Frontal cortex (tissue), 4 donors: ENCODE measurements around the gene ORC4. TPM values are rescaled to one million over a fixed set of nuclear protein-coding genes. Genes with fewer than 3 reads are reported as not detected.

ENCODE experiments used
- DNase-seq, 2 donors: peaks; one replicate each; pipeline ENCODE4 v3.0.0; 2012; ENCODE audit warnings: low spot score in 2 of 2
- FAIRE-seq: peaks from 2 replicates; lab custom pipeline; 2012; peaks lifted over from hg19 to GRCh38; lab: Jason Lieb, UNC
- total RNA-seq: library from RNA; depleted of rRNA; stranded (reverse); fragments of >200 nt; gene quantifications from one replicate; pipeline ENCODE4 v1.2.3, GENCODE V29; 2014
- donor health status: control.
- donor health status: control.
- donor health status: control.

Gene ORC4
- total RNA-seq, result 74.6 TPM

DNA sequence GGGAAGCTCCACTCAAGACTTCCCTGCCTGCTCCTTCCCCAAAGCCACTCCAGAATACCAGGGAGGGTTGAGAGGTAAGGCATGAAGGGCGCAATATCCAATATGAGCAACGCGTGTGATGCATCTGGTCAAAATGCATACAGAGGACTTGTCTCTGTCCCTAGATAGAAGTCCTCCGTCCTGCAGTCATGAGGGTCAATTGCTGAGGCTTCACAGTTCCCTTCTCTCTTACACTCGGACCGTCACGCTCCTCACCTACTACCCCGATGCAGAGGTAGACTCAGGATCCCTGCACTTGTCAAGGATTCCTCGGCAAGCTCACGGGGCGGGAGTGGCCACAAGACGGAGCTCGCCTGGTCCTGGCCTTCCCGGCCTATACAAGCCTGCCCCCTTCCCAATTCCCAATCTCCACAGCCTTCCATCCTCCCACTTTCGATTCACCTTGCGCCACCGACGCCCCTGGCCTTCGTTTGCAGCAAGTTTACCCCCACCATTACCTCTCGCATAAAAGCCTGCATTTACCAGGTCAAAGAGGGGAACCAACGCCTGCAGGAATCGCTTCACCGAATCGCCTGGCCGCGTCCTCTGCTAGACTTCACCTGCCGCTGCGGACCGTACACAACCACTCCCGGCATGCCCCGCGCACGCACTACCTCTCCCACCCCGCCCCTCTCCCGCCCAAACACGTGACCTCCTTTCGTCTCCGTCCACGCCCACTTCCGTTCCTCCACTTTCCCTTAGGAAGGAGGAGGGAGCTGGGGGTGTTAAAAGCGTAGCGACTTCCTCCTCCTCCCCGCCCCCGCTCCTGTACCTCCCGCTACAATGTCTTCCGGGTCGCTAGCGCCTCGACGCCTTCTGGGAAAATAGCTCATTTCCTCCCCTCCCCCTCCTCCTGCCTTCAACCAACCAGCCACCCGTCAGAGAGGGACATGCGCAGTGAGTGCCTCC lies at the start of gene ORC4:
Gene ORC4, minus strand, starts transcription at position 627 of the 948 bp plus-strand sequence. CDS start 44,779 bp downstream, outside the sequence.
- FAIRE-seq, result no peak

DNA sequence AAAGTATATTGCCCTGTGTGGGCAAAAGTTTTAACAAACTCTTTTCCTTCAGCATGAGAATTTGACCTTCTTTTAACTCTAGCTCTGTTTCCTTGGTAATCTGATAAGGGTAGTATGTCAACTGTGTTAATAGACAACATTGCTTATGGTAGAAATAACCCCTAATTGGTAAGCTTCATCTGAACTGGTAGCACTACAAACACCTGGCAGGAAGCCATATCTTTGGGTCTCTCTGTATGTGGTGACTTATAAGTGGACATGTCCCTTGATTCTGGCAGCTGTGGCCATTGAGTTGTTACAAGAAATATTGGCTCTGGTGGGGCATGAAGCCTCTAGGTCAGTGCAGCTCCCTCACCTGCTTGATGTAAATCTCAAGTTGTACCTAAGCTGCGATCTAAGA lies 47.3 kb upstream of the ORC4 start:
- no peak for FAIRE-seq

More for the DNA sequence above, at the start of gene ORC4:
- peak; percentile 62 to 83 for DNase-seq

GRCh38 chr2:148065936-148066335 lies 45.4 kb upstream of the ORC4 start:
- FAIRE-seq (no peak), DNase-seq (no peak)

More for the DNA sequence above, 47.3 kb upstream of the ORC4 start:
- DNase-seq, result no peak

DNA sequence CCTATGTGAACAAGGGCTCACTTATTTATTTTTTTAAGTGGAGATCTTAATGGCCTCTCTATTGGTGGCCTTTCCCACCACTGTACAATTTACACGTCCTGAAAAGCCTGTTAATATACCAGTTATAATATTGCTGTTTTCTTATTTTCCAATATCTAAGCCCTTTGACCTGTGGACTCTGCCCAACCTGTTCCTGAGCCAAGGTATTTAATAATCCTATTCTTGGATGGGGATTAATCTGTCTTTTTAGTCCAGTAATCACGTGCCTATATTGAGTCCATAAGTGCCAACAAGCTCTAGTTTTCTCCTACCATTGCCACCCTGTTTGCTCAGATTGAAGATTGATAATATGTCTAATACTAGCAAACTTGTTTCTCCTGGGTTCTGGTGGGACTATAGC lies 43.1 kb upstream of the ORC4 start:
- FAIRE-seq (no peak), DNase-seq (no peak)

DNA sequence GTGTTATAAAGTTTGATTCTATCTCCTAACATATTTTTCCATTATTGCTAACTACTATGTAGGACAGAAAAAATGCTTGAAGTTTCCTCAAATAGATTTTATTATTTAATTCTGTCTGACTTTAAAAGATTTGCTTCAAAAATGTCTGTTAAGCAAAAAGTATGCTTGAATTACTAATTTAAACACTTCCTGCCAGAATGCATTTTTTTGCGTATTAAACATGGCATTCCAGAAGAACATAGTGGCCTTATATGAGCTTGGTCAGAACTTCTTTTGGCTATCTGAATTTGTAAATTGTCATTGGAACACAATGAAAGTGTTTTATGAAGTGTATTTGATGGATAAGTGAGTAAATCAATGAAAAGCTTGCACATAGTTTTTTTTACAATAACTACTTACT lies 38.1 kb upstream of the ORC4 start:
- DNase-seq (no peak), FAIRE-seq (no peak)

DNA sequence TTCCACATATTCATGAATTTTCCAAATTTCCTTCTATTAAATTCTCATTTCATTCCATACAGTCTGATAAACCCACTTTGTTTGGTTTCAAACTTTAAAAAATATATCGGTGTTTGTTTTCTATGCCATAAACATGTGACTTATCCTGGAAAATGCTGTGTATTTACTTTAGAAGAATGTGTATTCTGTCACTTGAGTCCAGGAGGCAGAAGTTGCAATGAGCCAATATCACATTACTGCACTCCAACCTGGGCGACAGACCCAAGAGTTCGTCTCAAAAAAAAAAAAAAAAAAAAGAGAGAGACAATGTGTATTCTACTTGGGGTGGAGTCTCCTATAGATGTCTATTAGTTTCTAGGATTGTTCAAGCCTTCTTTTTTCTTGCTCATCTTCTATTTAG lies 32.1 kb upstream of the ORC4 start:
- FAIRE-seq, result no peak
- no peak for DNase-seq

DNA sequence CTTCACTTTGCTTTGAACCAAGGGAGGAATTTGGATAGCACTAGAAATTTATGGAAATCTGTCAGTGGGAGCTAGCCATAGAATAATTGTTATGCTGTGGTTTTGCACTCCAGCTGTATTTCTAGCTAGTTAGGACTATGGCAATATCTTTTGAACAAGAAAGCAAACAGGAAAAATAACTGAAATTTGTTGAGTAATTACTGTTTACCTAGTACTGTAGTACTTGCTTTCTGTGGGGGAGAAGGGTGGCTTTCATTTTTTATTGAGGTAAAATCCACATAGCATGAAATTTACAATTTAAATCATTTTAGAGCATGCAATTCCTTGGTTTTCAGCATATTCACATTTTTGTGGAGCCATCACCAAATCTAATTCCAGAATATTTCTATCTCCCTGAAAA lies 28.7 kb upstream of the ORC4 start:
- DNase-seq (no peak), FAIRE-seq (no peak)

DNA sequence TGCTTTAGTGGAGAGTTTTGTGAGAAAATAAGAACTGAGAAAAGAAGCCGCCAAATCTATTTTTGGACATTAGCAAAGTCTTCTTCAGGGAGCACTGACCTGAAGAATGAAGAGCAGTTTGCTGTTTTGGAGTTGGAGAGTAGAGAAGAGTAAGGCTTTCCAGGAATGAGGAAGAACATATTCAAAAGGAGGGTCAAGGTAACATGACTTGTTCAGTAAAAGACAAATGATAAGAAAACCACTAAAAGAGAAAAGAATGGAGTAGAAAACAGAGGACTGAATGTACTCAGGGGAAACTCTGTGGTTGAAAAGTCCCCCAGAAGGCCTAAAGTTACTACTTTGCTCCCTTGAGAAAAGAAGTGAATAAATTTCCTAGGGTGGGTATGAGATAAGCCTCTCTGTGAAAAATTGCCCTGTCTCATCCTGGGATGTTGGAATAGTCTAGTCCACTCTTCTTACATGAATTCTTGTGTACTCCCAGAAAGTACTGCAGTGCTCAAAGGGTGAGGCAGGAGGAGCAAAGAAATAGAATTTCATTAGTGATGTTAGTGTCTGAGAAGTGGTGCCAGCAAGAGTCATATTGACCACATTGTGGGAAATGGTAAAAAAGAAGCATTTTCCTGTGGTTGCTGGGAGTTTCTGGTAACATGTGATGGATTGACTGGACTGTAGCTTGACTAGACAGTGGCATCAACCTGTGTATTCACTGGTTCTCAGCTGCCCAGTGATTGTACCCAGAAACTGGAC lies 28.1 kb upstream of the ORC4 start:
- FAIRE-seq, result no peak

DNA sequence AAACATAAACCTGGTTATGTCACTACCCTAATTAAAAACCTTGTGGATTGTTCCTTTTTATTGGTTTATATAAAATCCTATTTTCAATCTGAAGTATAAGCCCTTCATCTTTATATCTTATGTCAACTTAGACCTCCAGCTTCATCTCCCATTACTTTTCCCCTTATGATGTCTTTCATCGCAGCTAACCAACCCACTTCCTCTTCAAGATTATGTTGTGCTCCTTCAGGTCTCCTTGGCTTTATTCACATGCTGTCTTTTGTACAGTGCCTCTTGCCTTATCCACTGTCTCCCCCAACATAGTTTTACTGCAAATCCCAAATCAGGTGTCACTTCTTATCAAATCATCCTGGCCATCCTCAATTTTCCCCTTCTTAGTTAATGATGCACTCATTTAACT lies 26.3 kb upstream of the ORC4 start:
- FAIRE-seq (no peak), DNase-seq (no peak)

More for the DNA sequence above, 28.1 kb upstream of the ORC4 start:
- DNase-seq, result no peak

GRCh38 chr2:148044322-148044721 lies 23.8 kb upstream of the ORC4 start:
- DNase-seq, result no peak
- no peak for FAIRE-seq

DNA sequence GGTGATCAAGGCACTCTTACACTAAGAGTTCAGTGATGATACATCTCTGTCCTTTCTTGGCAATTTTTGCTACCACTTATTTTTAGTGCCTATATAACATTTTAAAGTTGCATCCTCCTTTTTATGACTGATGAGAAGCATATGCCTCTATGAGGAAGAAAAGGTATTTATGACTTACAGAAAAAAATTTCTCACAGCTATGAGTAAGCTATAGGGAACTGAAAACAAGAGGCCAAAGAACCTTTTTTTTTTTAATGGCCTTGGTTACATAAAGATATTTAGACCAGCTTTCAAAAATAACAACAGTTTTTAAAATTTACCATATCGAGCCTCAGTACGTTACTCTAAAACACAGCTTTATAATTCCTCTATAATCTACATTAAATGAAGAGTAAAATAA lies 21.7 kb upstream of the ORC4 start:
- DNase-seq (no peak), FAIRE-seq (no peak)

GRCh38 chr2:148039783-148040182 lies 19.2 kb upstream of the ORC4 start:
- no peak for DNase-seq
- FAIRE-seq, result no peak

DNA sequence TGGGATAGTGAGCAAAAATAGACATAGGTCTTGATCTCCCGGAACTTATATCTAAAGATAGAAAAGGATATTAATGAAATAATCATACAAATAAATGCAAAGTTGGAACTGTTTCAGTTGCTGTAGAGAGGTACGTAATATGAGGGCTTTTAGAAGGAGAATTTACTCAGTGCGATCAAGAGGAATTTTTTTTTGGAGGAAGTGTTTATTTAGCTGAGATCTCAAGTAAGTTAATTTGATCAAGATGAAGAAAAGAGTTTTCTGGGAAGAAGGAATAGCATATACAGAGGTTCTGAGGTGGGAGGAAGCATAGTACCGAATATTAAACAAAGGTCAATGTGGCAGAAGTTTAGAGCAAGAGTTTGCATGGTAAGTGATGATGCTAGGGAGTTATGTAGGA lies 11.7 kb upstream of the ORC4 start:
- FAIRE-seq, result no peak

GRCh38 chr2:148031152-148031551 lies 10.6 kb upstream of the ORC4 start:
- DNase-seq, result no peak
- FAIRE-seq, result no peak

More for the DNA sequence above, 11.7 kb upstream of the ORC4 start:
- DNase-seq, result no peak

DNA sequence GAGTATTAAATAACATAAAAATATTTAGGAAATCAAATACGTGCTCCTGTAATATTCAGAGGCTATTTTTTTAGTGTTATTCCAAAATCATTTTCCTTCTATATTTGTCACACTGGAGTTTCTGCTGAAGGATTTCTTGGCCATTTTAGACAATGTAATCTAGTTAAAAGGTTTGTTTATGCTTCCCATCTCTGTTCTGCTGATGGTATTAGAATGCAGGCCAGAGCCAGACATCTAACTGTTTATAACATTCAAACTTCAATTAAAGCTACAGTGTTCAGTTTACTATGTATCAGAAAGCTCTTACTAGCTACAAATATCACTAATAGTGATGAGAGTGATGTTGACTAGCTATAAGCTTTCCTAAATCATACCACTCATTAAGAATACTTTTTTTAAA lies 8.2 kb upstream of the ORC4 start:
- DNase-seq, result no peak
- FAIRE-seq, result no peak

GRCh38 chr2:148027822-148028221 lies 7.3 kb upstream of the ORC4 start:
- no peak for DNase-seq
- no peak for FAIRE-seq

- FAIRE-seq, result no peak
- DNase-seq, result no peak
Measured at GRCh38 chr2:148026573-148026972, 6.0 kb upstream of the ORC4 start.

DNA sequence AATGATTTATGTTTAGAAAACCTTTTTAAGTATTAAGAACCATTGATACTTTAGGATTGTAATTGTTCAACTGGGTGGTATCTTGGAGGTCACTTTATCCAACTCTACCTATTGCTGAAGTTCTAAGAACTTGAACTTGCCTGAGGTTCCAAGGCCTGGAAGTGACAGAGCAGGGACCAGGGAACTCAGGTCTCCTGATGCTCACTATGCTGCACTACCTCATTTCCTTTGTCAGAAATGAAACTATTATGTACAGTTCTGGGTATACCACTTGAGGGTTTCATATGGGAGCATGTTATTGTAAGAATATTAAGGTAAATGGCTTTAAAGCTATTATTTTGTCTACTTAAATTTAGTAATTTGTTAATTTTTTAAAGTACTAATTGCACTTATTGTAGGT lies 3.3 kb upstream of the ORC4 start:
- FAIRE-seq (no peak), DNase-seq (no peak)

DNA sequence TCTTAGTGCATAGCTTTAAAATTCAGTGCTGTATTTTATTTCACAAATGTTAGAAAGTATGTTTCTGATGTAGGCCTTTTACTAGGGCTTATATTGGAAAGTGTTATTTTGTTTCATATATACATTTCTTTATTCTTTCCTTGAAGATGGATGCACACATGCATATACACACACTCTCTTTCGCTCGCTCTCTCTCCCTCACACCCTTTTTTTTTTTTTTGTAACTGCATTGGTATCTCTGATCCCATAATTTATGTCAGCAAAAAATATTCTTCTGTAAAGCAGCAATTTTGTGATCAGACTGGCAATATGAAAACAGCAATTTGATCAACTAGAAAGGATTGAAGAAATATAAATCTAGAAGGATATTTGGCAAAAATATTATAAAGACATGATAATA lies 2.3 kb upstream of the ORC4 start:
- DNase-seq, result no peak

GRCh38 chr2:148022351-148022750 lies 1.8 kb upstream of the ORC4 start:
- no peak for FAIRE-seq

More for the DNA sequence above, 2.3 kb upstream of the ORC4 start:
- no peak for FAIRE-seq

DNA sequence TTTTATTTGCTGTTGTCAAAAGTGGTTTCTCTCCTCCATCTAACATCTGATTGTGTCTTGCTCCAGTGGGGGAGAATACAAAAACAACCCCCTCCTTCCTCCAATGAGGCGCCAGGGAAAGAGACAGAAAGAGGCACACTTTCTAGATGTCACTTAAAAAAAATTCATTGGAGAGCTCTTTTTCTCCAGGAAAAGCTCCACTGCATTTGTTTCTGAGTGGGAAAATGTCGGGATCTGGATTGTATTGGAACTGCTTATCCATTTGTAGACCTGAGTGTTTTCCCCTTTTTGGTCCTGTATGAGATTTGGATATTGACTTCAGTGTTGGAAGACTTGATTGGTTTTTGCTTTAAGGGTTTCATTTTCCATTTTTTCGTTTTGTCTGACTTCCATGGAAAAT lies 1.3 kb upstream of the ORC4 start:
- DNase-seq (no peak), FAIRE-seq (no peak)

More at GRCh38 chr2:148022351-148022750, 1.8 kb upstream of the ORC4 start:
- DNase-seq, result no peak
